NCI-H446 treated with DMSO at 0.1 percent for 48 hours (cell line): ENCODE measurements around the gene NDUFA1.
"Not testable (repeated sequence)": the region's sequence is repeated elsewhere in the genome, so short reads cannot be mapped to it uniquely, and the experiment has no call there.

Experiments
- DNase-seq: peaks from one replicate; lab custom pipeline; 2025; lab: John Stamatoyannopoulos, UW

The NDUFA1 gene

DNA sequence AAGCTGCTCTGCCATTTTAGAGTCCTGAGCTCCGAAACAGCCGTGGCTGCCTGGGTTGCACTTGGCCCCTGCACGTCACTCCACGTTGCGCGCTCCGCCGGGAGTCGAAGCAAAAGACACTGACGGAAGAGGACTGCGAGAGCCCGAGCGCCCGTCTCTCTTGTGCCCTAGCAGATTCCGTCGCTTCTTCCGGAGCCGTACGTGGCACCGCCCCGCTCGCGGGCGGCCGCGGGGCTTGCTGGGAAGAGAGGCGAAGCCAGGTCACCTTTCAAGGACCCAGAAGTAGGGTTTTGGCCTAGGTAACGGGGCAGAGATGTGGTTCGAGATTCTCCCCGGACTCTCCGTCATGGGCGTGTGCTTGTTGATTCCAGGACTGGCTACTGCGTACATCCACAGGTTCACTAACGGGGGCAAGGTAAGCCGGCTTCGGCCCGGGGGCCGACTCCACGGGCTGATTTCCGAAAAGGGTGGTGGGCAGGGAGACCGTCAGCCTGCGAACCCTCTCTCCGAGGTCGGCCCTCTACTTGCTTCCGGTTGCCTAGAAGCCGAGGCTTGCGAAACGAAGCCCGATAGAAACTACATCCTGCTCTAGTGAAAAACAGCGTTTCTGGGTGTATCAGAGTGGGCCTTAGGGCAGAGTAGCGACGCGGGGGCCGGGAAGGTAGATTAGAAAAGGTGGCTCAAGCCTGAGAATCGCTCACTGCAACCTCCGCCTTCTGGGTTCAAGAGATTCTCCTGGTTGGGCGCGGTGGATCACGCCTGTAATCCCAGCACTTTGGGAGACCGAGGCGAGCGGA is at the start of gene NDUFA1, which contains the start of gene RNF113A:
TSS of gene NDUFA1 (plus strand) at position 234 of the 797 bp plus-strand sequence. CDS start at position 314, 80 bp downstream.
TSS of gene RNF113A (minus strand) at position 135 of the 797 bp plus-strand sequence. CDS start at position 15, 120 bp downstream.
- DNase-seq = peak; percentile 71

DNA sequence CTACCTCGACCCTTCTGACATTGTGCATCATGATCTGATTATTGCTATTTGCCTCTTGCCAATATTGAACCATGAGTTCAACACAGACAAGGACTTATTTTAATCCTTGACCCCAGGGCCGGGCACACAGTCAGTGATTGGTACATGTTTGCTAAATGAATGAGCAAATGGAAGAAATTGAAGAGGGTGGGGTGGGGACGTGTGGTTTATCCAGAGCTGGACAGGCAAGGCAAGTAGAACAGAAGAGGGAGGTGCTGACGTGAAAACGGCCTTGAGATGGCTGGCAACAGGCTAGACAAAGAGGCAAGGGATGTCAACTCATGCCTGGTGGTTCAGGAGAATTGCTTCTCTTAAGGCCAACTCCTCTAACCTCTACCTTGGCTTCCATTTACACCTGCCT is 47.4 kb upstream of the NDUFA1 start:
- not testable (repeated sequence) for DNase-seq

GRCh38 chrX:119826399-119826959 is 45.2 kb upstream of the NDUFA1 start:
- DNase-seq = no peak

GRCh38 chrX:119828446-119828845 is 43.2 kb upstream of the NDUFA1 start:
- DNase-seq = no peak

DNA sequence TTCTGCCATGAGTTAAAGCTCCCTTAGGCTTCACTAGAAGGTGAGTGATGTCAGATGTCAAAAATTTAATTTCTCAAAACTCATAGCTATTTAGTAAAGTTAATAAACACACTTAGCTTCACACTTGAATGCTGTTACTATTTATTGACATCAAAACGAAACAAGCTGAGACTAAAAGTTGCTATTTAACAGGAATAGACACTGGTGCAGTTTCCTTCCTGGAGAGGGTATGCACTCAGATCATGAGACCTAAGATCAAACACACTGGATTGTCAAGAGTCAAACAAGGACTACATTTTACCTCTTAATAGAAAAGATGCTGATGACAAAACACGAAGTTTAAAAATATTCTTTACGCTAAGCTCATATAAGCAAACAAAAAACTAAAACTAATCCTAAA is 37.7 kb upstream of the NDUFA1 start:
- DNase-seq = no peak

DNA sequence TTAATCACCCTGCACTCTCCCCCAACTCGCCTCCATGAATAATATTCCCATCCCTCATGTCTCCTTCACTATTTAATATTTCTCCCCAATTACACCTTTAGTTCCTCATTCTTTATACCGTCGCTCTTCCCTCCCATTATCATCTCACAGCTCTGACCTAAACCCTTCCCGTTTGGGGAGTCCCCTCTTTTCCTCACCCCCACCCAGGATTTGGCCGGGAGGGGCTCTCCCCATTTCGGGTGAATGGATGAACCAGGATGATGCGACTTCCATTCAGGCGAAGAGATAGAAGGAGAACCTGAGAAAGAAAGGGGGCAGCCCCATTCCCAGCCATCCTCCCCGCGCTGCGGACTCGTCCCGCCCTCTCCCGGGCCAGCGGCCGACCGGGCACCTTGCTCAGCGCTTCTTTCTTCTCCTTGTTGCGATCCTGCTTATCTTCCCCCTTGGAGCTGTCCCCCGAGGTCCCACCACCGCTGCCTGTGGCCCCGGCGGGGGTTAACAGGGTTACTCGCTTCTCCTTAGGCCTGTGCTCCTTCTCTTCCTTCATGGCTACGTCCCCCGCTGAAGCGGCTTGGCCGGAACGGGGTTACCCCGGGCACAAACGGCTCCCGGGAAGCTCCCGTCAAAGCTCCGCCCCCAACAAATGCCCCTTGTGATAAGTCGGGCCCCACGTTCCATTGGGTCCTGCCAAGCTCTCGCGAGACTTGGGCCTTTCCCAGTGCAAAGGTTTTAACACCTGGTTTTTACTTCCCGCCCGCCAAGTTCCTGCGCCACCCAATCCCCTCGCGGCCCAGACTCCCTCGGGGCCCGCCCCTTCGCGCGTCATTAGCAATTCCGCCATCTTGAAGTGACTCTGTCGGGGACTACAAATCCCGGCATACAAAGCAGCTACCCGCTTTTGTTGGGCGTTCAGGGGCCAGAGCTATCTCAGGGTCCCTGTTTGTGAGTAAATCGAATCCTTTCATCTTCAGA is 19.0 kb upstream of the NDUFA1 start, which contains the start of gene UPF3B:
TSS of gene UPF3B (minus strand) at position 582 of the 972 bp plus-strand sequence. CDS start at position 547, 35 bp downstream.
- peak; percentile 96 for DNase-seq

- no peak for DNase-seq
Measured at GRCh38 chrX:119853444-119853843, 18.2 kb upstream of the NDUFA1 start.

- DNase-seq = no peak
Measured at GRCh38 chrX:119870626-119871131, 953 bp upstream of the NDUFA1 start.

GRCh38 chrX:119871245-119871598 is 410 bp upstream of the NDUFA1 start:
- DNase-seq = no peak

DNA sequence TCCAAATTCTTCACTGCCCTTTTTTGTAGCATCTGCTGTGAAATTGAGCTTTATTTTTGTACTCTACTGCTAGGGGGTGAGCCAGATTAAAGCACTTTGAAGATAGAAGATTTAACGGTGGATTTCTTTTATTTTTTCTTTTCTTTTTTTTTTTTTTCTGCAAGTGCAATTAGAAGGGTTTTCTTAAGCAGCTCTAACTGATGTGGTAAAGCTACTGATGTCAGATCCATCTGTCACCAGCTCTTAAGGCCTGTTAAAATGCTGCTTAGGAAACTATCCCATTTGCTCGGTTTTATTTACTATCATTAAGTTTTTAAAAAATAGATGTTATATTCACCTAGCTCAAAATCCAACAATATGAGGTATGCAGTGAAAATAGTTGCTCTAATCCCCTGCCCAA is 7.1 kb downstream of the NDUFA1 start:
- no peak for DNase-seq

GRCh38 chrX:119880076-119880475 is 8.4 kb downstream of the NDUFA1 start:
- no peak for DNase-seq

- no peak for DNase-seq
Measured at GRCh38 chrX:119880552-119881437, 9.2 kb downstream of the NDUFA1 start.

DNA sequence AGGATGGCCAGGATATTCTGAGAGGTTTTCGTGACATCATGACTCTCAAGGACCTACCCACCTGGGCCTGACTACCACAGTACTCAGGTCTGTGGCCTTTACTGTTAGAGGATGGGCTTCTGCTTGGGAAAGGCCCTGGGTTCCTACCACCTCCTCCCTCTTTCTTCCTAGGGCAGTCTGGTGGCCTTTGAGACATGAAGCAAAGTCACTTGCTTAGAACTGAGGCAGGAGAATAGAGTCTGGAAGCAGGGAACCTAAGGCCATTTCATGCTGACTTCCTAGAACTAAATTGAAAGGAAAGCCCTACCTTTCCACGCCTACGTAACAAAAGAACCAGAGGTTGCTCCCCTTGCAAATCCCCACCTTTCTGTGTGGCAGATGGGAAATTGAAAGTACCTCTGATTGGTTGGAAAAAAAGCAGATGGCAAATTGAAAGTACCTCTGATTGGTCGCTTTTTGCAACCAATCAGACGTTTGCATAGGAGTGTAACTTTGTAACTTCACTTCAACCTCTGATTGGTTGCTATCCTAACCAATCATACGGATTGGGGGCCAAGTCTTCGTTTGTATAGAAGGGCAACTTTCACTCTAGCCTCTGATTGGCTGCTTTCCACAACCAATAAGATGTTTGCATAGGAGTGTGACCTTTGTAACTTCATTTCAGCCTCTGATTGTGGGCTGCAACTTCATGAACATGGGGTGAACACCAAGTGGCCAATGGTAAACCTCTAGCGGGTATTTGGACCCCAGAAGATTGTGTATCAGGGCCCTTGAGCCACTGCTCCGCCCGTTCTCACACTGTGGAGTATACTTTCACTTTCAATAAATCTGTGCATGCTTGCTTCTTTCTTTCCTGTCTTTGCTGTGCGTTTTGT is 14.2 kb downstream of the NDUFA1 start:
- no peak for DNase-seq

DNA sequence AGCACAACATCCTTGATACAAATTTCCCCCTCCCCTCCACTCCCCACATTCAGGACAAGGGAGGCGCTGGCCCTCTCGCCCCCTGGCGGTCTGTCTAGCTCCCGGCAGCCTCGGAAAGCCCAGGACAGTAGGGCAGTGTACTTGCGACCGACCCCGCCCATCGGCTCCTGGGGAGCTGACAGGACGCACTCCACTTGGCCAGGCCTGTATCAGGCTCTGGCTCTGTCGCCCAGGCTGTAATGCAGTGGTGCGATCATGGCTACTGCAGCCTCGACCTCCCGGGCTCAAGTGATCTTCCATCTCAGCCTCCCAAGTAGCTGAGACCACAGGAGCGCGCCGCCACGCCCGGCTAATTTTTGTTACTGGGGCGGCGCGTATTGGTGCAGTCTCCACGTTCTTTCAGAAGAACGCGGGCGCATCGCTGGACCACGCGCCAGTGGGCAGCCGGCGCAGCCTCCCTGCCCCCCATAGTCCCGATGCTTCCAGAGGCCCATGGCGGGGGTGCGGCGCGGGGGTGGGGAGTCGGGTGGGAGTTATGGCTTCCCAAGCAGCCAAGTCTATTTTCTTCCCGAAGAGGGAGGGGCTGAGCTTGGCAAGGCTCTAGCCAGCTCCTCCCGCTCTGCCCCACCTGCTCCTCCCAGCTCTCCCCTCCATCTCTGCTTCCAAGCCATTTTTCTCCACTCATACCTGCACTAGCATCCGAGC is 16.2 kb downstream of the NDUFA1 start:
- no peak for DNase-seq

GRCh38 chrX:119890626-119891025 is 19.0 kb downstream of the NDUFA1 start:
- DNase-seq = not testable (repeated sequence)

GRCh38 chrX:119891961-119892692 is 20.5 kb downstream of the NDUFA1 start:
- not testable (repeated sequence) for DNase-seq

- DNase-seq = no peak
Measured at GRCh38 chrX:119895843-119896326, 24.3 kb downstream of the NDUFA1 start, which contains the start of gene AKAP14. Gene AKAP14 (plus strand): TSS chrX:119895893. CDS start chrX:119903224, 7,331 bp downstream.

DNA sequence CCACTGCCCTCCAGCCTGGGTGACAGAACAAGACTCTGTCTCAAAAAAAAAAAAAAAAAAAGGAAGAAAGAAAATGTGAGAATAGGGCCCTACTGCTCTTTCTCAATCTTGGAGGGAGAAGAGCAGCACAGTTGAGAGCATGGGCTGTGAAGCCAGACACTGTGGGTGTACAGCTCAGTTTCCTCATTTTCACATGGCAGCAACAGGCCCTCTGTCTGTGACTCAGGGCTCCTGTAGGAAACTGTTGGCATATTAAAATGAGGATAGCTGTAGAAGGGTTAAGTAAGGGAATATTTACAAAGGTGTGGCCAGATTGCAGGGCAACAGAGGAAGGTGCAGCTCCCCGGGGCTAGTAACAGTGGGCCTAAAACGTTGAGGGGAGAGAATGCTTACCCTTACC is 27.5 kb downstream of the NDUFA1 start:
- no peak for DNase-seq
